ENCODE data around the gene RWDD1.
"Not testable (repeated sequence)": the region's sequence is repeated elsewhere in the genome, so short reads cannot be mapped to it uniquely, and the experiment has no call there.

The RWDD1 gene

GRCh38 chr6:116596815-116597214, 25.5 kb downstream of the RWDD1 start:
- no peak for TF ChIP-seq CTCF (IDR thresholded peaks at IDR 0.05; ENCODE audit: borderline replicate concordance, insufficient read depth, low read depth, low read length)

GRCh38 chr6:116603916-116604315, 32.6 kb downstream of the RWDD1 start:
- not testable (repeated sequence) for H3K4me3 ChIP-seq (ENCODE audit: low read depth, low read length)

More at GRCh38 chr6:116596815-116597214, 25.5 kb downstream of the RWDD1 start:
- H3K4me3 ChIP-seq (ENCODE audit: low read depth, low read length), result no peak overlapping the region

GRCh38 chr6:116604868-116605267, 33.6 kb downstream of the RWDD1 start:
- H3K4me3 ChIP-seq (ENCODE audit: low read depth, low read length), result not testable (repeated sequence)

GRCh38 chr6:116605935-116606334, 34.6 kb downstream of the RWDD1 start:
- no peak overlapping the region for H3K4me3 ChIP-seq (ENCODE audit: low read depth, low read length)
- no peak for TF ChIP-seq CTCF (IDR thresholded peaks at IDR 0.05; ENCODE audit: borderline replicate concordance, insufficient read depth, low read depth, low read length)

GRCh38 chr6:116611056-116611455, 39.8 kb downstream of the RWDD1 start:
- H3K4me3 ChIP-seq (ENCODE audit: low read depth, low read length), result no peak overlapping the region
- no peak for TF ChIP-seq CTCF (IDR thresholded peaks at IDR 0.05; ENCODE audit: borderline replicate concordance, insufficient read depth, low read depth, low read length)

GRCh38 chr6:116615937-116616736, 44.8 kb downstream of the RWDD1 start, which contains the start of gene RSPH4A:
RSPH4A (plus strand) TSS chr6:116616479; CDS start chr6:116616624, 145 bp downstream.
- H3K4me3 ChIP-seq (ENCODE audit: low read depth, low read length), result peak within 1 kb of the TSS; percentile 60

GRCh38 chr6:116616737-116617053, 45.4 kb downstream of the RWDD1 start:
- no peak for TF ChIP-seq CTCF (IDR thresholded peaks at IDR 0.05; ENCODE audit: borderline replicate concordance, insufficient read depth, low read depth, low read length)
- peak overlapping the region; percentile 60 for H3K4me3 ChIP-seq (ENCODE audit: low read depth, low read length)

More at GRCh38 chr6:116615937-116616736, 44.8 kb downstream of the RWDD1 start, which contains the start of gene RSPH4A:
- no peak for TF ChIP-seq CTCF (IDR thresholded peaks at IDR 0.05; ENCODE audit: borderline replicate concordance, insufficient read depth, low read depth, low read length)

GRCh38 chr6:116624036-116624805, 52.9 kb downstream of the RWDD1 start:
- TF ChIP-seq CTCF (IDR thresholded peaks at IDR 0.05; ENCODE audit: borderline replicate concordance, insufficient read depth, low read depth, low read length), result no peak
- no peak overlapping the region for H3K4me3 ChIP-seq (ENCODE audit: low read depth, low read length)

Data from GM12875 (cell line).